Peyer's patch (tissue), 4 donors: ENCODE results near the gene DCC.

Experiments used
- POLR2A ChIP-seq, 2 donors: fragments of 450-650 bp; IDR thresholded peaks; one replicate each; pipeline ENCODE4 v1.5.1; 2017; ENCODE audit warnings: antibody characterized with exemption in 2 of 2, mild to moderate bottlenecking in 2 of 2, moderate library complexity in 2 of 2
- TF ChIP-seq, protein P1 (sequence below), 6 experiments: fragments of 450-650 bp in 4 of 6; fragments of 200-600 bp in 2 of 6; sonication (generic) in 1 of 6; IDR thresholded peaks; one replicate each; pipeline ENCODE4 v1.5.1; 2017 to 2019; ENCODE audit warnings: antibody characterized with exemption in 6 of 6, mild to moderate bottlenecking in 3 of 6, moderate library complexity in 1 of 6

- TF ChIP-seq POLR2A (IDR thresholded peaks at IDR 0.05): no peak
- TF ChIP-seq, protein P1, sequence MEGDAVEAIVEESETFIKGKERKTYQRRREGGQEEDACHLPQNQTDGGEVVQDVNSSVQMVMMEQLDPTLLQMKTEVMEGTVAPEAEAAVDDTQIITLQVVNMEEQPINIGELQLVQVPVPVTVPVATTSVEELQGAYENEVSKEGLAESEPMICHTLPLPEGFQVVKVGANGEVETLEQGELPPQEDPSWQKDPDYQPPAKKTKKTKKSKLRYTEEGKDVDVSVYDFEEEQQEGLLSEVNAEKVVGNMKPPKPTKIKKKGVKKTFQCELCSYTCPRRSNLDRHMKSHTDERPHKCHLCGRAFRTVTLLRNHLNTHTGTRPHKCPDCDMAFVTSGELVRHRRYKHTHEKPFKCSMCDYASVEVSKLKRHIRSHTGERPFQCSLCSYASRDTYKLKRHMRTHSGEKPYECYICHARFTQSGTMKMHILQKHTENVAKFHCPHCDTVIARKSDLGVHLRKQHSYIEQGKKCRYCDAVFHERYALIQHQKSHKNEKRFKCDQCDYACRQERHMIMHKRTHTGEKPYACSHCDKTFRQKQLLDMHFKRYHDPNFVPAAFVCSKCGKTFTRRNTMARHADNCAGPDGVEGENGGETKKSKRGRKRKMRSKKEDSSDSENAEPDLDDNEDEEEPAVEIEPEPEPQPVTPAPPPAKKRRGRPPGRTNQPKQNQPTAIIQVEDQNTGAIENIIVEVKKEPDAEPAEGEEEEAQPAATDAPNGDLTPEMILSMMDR (IDR thresholded peaks at IDR 0.05): no peak
Observed at GRCh38 chr18:52715991-52716390, 376.0 kb downstream of the DCC start.
